Esophagus squamous epithelium (tissue), 4 donors: ENCODE measurements around the gene IST1.

Experiments used
- CTCF ChIP-seq, 6 experiments: fragments of 450-650 bp in 4 of 6; fragments of 200-600 bp in 2 of 6; sonication (generic) in 2 of 6; IDR thresholded peaks; one replicate each; pipeline ENCODE4 v1.5.1; 2016 to 2019; ENCODE audit warnings: antibody characterized with exemption in 6 of 6, mild to moderate bottlenecking in 4 of 6, moderate library complexity in 4 of 6
- POLR2A ChIP-seq, 4 donors: fragments of 450-650 bp; IDR thresholded peaks; one replicate each; pipeline ENCODE4 v1.6.1; 2017; ENCODE audit warnings: antibody characterized with exemption in 4 of 4, mild to moderate bottlenecking in 4 of 4, moderate library complexity in 3 of 4

GRCh38 chr16:71954699-71955195 is 59.4 kb downstream of the IST1 start:
- TF ChIP-seq CTCF (IDR thresholded peaks at IDR 0.05) (no peak), POLR2A (IDR thresholded peaks at IDR 0.05) (no peak)
